Urothelium cell line (cell line): ENCODE results near the gene PAPPA.

Experiments used
- DNase-seq: peaks from one replicate; pipeline ENCODE4 v3.0.0; 2011; ENCODE audit warnings: low spot score, mixed read lengths
- FAIRE-seq: peaks from 2 replicates; lab custom pipeline; 2011; peaks lifted over from hg19 to GRCh38; lab: Jason Lieb, UNC

The PAPPA gene

GRCh38 chr9:116213693-116214047 is 60.1 kb downstream of the PAPPA start:
- no peak for FAIRE-seq

GRCh38 chr9:116218399-116218798 is 64.8 kb downstream of the PAPPA start:
- FAIRE-seq (no peak), DNase-seq (no peak)

More at GRCh38 chr9:116213693-116214047, 60.1 kb downstream of the PAPPA start:
- DNase-seq, result no peak

GRCh38 chr9:116219686-116220085 is 66.1 kb downstream of the PAPPA start:
- DNase-seq (no peak), FAIRE-seq (no peak)

GRCh38 chr9:116223926-116224325 is 70.3 kb downstream of the PAPPA start:
- no peak for DNase-seq
- FAIRE-seq, result no peak

GRCh38 chr9:116230051-116230632 is 76.6 kb downstream of the PAPPA start:
- FAIRE-seq, result no peak

GRCh38 chr9:116232424-116233159 is 79.0 kb downstream of the PAPPA start:
- FAIRE-seq (no peak), DNase-seq (peak; percentile 42)

More at GRCh38 chr9:116230051-116230632, 76.6 kb downstream of the PAPPA start:
- no peak for DNase-seq

- FAIRE-seq (no peak), DNase-seq (no peak)
These were observed 79.6 kb downstream of the PAPPA start for GRCh38 chr9:116233160-116233530.

- FAIRE-seq (no peak), DNase-seq (peak; percentile 78)
These were observed 80.5 kb downstream of the PAPPA start for GRCh38 chr9:116234081-116234480.

- no peak for DNase-seq
- no peak for FAIRE-seq
These were observed 83.4 kb downstream of the PAPPA start for GRCh38 chr9:116236979-116237378.

- FAIRE-seq, result no peak
- DNase-seq, result no peak
These were observed 83.9 kb downstream of the PAPPA start for GRCh38 chr9:116237456-116237855.

- FAIRE-seq, result no peak
- peak; percentile 41 for DNase-seq
These were observed 84.6 kb downstream of the PAPPA start for GRCh38 chr9:116238225-116238624.

GRCh38 chr9:116238776-116239340 is 85.3 kb downstream of the PAPPA start:
- DNase-seq (no peak), FAIRE-seq (no peak)

- DNase-seq (no peak), FAIRE-seq (no peak)
These were observed 90.1 kb downstream of the PAPPA start for GRCh38 chr9:116243708-116244107.

- DNase-seq (no peak), FAIRE-seq (no peak)
These were observed 93.7 kb downstream of the PAPPA start for GRCh38 chr9:116247284-116247683.

- FAIRE-seq, result no peak
- DNase-seq, result no peak
These were observed 94.3 kb downstream of the PAPPA start for GRCh38 chr9:116247791-116248374.

GRCh38 chr9:116250891-116251290 is 97.3 kb downstream of the PAPPA start:
- no peak for FAIRE-seq
- no peak for DNase-seq

GRCh38 chr9:116251366-116251765 is 97.8 kb downstream of the PAPPA start:
- FAIRE-seq (no peak), DNase-seq (no peak)

- DNase-seq (no peak), FAIRE-seq (no peak)
These were observed 106.9 kb downstream of the PAPPA start for GRCh38 chr9:116260531-116260930.

GRCh38 chr9:116262448-116262847 is 108.9 kb downstream of the PAPPA start:
- DNase-seq (no peak), FAIRE-seq (no peak)

- FAIRE-seq, result no peak
- DNase-seq, result no peak
These were observed 110.8 kb downstream of the PAPPA start for GRCh38 chr9:116264361-116264760.

- FAIRE-seq, result no peak
- no peak for DNase-seq
These were observed 113.4 kb downstream of the PAPPA start for GRCh38 chr9:116267021-116267420.

- FAIRE-seq, result no peak
- peak; percentile 11 for DNase-seq
These were observed 115.7 kb downstream of the PAPPA start for GRCh38 chr9:116269250-116269649.
